Activated naive CD4-positive, alpha-beta T cell treated with anti-CD3 and anti-CD28 coated beads, Interleukin-2, amount 50 U/mL, for 16 hours (primary cell): ENCODE data around the gene HIPK2.
A peak's percentile ranks its signal among the peaks of the same experiment; 100 is the strongest.

Experiments used
- DNase-seq: peaks from one replicate; pipeline ENCODE4 v3.0.0-alpha.2; 2020

The HIPK2 gene

DNA sequence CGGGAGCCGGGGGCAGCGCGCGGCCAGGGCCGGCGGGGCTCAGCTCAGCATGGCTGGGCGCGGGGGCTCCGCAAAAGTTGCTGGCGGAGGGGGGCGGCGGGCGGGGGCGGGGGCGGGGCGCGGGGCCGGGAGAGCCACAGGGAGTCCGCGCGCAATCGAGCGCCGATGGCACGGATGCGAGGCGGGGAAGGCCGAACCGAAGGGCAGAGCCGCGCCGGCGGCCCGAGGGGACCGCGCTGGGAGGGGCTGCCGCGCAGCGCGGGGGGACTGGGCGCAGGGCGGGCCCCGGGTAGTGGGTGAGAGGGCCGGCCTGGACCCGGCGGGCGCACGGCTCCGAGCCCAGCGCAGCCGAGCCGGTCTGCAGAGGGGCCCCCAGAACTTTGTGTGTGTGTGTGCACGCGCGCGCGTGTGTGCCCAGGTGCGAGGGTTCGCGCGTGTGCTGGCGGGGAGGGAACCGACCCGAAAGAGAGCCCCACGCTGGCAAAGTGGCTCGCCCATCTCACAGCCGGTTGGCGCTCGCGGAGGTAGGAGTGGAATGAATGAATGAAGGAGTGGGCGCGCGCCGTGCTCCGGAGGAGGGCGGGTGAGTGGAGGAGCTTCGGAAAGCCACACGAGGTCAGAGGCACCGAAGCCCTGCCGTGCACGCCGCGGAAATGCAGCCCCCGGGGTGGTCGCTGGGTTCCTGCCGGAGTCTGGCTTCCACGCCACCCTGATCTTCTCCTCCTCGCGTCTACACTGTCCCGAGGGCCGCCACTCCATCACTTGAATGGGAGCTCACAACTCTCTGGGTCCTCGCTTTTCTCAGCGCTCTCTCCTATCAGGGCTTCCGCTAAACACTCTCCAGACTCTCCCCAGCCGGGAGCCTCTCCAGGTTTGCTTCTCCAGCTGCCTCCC, at the start of gene HIPK2:
Gene HIPK2 (minus strand): TSS at position 51 of the 894 bp plus-strand sequence. CDS start 375 bp downstream, outside the sequence.
- peak; percentile 77 for DNase-seq

- no peak for DNase-seq
Measured at GRCh38 chr7:139827042-139827441, 49.2 kb upstream of the HIPK2 start.

DNA sequence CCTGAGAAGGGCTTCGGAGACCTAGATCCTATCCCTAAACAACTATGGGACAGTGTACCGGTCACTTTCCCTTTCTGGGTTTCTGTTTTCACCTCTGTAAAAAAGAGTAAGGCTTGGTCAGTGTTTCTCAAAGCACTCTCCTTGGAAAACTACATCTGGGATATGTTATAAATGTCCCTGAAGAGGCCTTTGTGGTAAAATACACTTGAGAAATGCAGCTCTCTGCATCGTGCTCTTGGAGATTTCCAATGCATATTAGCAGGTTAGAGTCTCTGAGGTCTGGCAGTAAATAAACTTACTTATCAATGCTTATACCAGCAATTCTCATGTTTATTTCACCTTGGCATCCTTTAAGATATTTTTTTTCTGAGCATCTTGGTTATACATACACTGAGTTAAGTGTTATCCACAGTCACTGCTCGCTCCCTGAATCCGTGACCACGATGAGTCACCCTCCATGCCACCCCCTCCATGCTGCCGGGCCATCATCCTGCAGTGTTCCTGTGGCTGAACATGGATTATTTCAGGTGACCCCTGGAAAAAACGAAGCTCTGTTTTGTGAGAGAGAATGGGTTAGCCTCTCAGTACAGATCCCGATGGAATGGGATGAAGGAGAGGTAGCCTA, 48.0 kb upstream of the HIPK2 start:
- no peak for DNase-seq

DNA sequence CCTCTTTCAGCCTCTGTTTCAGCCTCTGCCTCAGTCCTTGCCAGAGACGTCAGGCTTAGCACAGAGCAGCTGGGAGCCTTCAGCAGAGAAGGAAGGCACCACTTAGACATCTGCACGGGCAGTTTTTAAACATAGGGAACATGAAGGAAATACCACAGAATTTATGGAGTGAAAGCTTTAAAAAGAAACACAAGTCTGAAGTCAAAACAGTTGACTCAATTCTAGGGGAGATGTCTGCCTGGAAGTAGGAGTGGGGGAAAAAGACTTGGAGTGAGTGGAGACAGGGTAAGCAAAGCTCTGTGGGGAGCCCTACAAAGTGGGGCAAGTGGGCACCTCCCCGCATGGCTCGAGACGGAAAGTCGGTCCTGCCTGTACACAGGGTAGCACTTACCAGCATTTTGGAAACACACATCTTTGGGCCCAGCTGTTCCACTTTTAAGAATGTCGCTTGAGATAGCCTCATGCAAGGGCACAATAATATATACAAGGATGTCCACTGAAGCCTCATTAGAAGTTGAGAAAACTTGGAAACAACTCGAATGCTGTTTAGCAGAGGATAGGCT, 46.2 kb upstream of the HIPK2 start:
- no peak for DNase-seq

DNA sequence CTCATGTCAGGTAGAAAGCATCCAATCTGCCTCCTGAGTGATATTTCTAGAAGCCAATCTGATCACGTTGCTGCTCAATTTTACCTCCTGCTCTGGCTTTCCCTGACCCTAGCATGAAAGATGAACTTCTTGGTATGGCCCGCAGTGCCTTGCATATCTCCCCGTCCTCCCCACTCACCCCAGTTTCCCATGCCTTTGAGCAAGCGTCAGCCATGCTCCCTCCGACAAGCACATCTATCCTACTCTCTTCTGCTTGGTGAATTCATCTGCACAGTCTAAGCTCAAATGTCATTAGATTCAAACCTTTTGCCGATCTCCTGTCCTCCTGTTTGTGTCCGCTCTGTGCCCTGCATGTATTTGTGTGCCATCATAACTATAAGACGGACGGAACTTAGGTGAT, 45.1 kb upstream of the HIPK2 start:
- DNase-seq: no peak

- DNase-seq: no peak
Measured at GRCh38 chr7:139821349-139822105, 43.7 kb upstream of the HIPK2 start.

- no peak for DNase-seq
Measured at GRCh38 chr7:139820089-139820488, 42.3 kb upstream of the HIPK2 start.

DNA sequence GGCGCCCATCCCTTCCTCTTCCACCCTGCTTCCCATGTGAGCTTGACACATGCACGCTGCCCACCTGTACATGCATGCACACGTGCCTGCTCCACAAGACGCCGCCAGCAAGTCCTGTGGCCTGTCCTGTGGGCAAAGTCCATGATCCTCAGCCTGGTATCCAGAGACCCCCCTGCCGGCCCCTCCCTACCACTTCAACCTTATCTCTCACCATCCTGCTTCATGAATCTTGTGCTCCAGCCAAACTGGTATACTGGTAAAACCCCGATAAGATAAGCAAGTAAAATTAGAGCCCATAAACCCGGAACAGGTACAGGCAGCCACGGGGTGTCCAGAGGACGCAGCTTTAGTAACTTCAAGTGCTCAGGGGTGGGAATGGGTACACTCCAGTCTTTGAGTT, 39.5 kb upstream of the HIPK2 start:
- no peak for DNase-seq

- no peak for DNase-seq
Measured at GRCh38 chr7:139813689-139814088, 35.9 kb upstream of the HIPK2 start.

- DNase-seq: no peak
Measured at GRCh38 chr7:139813151-139813550, 35.4 kb upstream of the HIPK2 start.

GRCh38 chr7:139811066-139811465, 33.3 kb upstream of the HIPK2 start:
- DNase-seq: no peak

GRCh38 chr7:139808846-139809442, 31.1 kb upstream of the HIPK2 start:
- no peak for DNase-seq

DNA sequence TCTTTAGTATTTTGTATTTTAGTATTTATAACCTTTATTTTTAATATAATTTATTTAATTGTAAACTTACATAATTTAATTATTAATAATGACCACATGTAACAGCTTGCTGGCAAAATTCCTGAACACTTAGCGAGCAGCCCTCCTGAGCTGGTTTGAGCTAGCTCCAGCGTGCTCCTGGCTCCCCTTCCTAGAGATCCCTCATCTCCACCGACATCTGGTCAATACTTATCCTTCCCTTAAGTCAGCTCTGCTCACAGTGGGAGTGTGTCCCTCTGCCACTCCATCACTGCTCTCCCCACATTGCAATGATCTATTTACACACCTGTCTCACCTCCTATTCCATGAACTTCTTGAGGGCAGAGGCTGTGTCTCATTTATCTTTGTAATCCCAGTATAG, 30.6 kb upstream of the HIPK2 start:
- DNase-seq: no peak

GRCh38 chr7:139807009-139807408, 29.2 kb upstream of the HIPK2 start:
- DNase-seq: no peak

DNA sequence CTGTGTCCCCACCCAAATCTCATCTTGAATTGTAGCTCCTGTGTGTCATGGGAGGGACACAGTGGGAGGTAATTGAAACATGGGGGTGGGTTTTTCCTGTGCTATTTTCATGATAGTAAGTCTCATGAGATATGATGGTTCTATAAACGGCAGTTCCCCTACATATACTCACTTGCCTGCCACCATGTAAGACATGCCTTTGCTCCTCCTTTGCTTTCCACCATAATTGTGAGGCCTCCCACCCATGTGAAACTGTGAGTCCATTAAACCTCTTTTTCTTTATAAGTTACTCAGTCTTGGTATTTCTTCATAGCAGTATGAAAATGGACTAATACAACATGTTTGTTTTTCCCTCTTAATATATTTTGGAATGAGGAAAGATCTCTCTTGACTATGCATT, 26.8 kb upstream of the HIPK2 start:
- no peak for DNase-seq

DNA sequence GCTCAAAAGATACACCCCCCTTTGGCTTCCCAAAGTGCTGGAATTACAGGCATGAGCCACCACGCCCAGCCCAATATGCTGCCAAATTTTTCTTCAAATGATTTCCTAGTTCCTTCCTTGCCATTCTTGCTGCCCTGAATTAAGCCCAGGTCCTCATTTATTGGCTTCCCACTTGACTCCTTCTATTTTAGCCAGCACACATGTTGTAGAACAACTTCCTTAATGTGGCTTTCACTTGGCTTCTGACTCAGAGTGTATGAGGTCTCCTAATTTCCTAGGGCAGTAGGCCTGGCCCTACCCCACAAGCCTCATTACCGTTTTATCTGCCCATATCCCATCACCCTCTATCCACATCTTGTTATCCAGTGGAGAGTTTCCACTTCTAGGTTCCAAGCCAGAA, 21.8 kb upstream of the HIPK2 start:
- no peak for DNase-seq

- no peak for DNase-seq
Measured at GRCh38 chr7:139798892-139799291, 21.1 kb upstream of the HIPK2 start.

DNA sequence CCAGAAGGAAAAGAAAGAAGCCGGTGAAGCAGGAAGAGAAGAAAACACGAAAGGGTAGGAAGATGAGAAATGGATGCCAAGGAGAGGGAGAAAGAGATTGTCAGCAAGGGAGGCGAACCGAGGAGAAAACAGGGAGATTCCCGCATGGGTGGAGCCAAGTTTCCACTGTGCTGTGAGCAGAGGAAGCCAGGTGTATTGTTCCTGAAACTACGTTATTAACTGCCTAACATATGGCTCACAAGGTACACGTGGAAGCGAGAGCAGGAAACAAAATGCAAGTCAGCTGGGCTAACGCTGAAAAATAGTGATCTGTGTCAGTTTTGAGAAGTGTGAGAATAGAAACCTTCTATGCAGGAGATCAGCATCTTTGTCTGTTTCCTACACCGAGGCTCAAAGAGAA, 20.4 kb upstream of the HIPK2 start:
- DNase-seq: no peak

DNA sequence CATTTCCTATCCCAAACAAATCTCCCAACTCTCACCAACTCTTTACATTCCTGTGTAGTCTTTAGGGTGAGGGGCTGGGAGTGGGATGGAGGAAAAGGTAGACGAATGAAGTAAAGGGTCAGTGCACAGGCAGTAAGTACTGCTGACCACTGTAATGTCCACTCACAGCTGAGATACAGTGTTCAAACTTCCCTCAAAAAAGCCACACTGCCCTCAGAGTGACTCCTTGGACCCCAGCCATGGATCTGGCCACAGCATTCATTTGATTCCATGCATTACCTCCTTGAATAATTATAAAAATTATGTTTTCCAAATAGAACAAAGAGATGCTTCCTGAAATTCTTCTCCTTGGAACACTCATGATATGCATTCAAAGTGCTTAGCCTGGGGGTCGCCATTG, 19.8 kb upstream of the HIPK2 start:
- DNase-seq: no peak

DNA sequence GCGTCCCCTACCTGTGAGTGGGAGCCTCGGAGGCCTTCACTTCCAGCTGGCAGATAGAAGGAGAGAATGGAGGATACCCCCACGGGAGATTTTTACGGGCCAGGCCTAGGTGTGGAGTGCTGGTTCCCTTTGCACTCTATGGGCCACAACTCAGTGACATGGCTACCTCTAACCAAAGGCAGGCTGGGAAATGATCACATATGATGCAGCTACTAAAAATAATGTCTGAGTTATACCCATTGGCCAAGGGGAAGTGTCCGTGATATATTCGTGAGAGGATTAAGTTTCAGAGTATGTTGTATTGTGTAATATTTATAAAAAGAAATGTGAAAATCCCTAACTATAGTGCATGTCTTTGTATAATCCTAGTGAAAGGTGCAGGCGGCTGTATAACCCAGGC, 13.5 kb upstream of the HIPK2 start:
- no peak for DNase-seq

- no peak for DNase-seq
Measured at GRCh38 chr7:139784648-139785047, 6.8 kb upstream of the HIPK2 start.

DNA sequence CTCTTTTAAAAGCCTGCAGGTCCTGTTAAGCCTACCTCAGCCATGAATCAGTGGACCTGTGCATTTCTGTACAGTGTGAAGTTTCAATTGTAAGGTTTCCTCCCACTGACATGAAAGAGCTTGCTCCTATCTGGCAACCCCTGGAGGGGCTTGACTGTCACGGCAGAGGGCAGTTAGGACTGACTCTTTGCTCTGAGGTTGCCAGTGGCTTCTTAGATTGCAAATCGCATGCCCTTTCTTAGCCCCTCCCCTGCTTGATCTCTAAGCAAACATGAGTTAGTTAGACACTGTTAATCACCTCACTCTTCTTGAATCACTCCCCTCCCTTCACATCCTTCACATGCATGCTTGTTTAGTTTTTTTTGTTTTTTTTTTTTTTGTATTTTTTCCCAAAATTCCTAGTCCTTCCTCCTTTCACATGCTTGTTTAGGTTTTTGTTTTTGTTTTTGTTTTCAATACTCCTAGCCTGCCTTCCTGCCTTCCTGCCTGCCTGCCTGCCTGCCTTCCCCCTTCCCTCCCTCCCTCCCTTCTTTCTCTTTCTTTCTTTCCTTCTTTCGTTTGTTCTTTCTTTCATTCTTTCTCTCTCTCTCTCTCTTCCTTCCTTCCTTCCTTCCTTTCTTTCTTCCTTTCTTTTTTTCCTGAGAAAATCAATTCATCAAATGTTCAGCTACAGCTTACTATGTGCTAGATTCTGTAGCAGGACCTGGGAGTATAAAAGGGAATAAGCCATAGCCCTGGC, 6.0 kb upstream of the HIPK2 start:
- DNase-seq: no peak
